GM19023 (cell line): ENCODE data around the gene GABRR2.
"Not testable (repeated sequence)": the region's sequence is repeated elsewhere in the genome, so short reads cannot be mapped to it uniquely, and the experiment has no call there.

Experiments
- ATAC-seq: cut with Tn5 transposase; IDR thresholded peaks from one replicate; pipeline ENCODE4 v1.9.1; 2021; ENCODE audit warnings: mild to moderate bottlenecking, moderate library complexity; ENCODE audit not compliant: unreplicated experiment

The GABRR2 gene

GRCh38 chr6:89324304-89324703, 9.2 kb upstream of the GABRR2 start:
- ATAC-seq = no peak

- no peak for ATAC-seq
These were observed 8.4 kb upstream of the GABRR2 start for GRCh38 chr6:89323511-89323971.

- ATAC-seq = no peak
These were observed 6.3 kb upstream of the GABRR2 start for GRCh38 chr6:89321131-89321970.

- ATAC-seq = no peak
These were observed 5.0 kb upstream of the GABRR2 start for GRCh38 chr6:89320012-89320559.

- ATAC-seq = no peak
These were observed 2.0 kb upstream of the GABRR2 start for GRCh38 chr6:89317067-89317466.

- ATAC-seq = no peak
These were observed 407 bp downstream of the GABRR2 start for GRCh38 chr6:89314692-89315091.

- no peak for ATAC-seq
These were observed 2.1 kb downstream of the GABRR2 start for GRCh38 chr6:89313006-89313405.

- ATAC-seq = no peak
These were observed 3.1 kb downstream of the GABRR2 start for GRCh38 chr6:89311853-89312531.

GRCh38 chr6:89311530-89311852, 3.6 kb downstream of the GABRR2 start:
- no peak for ATAC-seq

GRCh38 chr6:89310929-89311328, 4.2 kb downstream of the GABRR2 start:
- ATAC-seq = no peak

GRCh38 chr6:89308525-89309395, 6.3 kb downstream of the GABRR2 start:
- ATAC-seq = no peak

- not testable (repeated sequence) for ATAC-seq
These were observed 10.6 kb downstream of the GABRR2 start for GRCh38 chr6:89304517-89304916.

- no peak for ATAC-seq
These were observed 12.2 kb downstream of the GABRR2 start for GRCh38 chr6:89302936-89303335.

- ATAC-seq = no peak
These were observed 12.8 kb downstream of the GABRR2 start for GRCh38 chr6:89302195-89302770.

GRCh38 chr6:89301586-89302194, 13.4 kb downstream of the GABRR2 start:
- ATAC-seq = no peak

- no peak for ATAC-seq
These were observed 15.6 kb downstream of the GABRR2 start for GRCh38 chr6:89299466-89299850.

- no peak for ATAC-seq
These were observed 16.2 kb downstream of the GABRR2 start for GRCh38 chr6:89298680-89299465.

- peak; percentile 94 for ATAC-seq
These were observed 17.3 kb downstream of the GABRR2 start for GRCh38 chr6:89297695-89298351.

GRCh38 chr6:89295981-89296380, 19.1 kb downstream of the GABRR2 start:
- no peak for ATAC-seq
